Skeletal muscle satellite cell (primary cell): ENCODE results near the gene RNF215.
"Not testable (repeated sequence)": the region's sequence is repeated elsewhere in the genome, so short reads cannot be mapped to it uniquely, and the experiment has no call there.

ENCODE experiments used
- H3K27me3 ChIP-seq: 2 replicates; pipeline ENCODE4 v1.7.0; 2013; ENCODE audit warnings: low read length; ENCODE audit not compliant: control insufficient read depth, insufficient read depth
- H3K36me3 ChIP-seq: 2 replicates; pipeline ENCODE4 v1.7.0; 2013; ENCODE audit warnings: mild to moderate bottlenecking, control low read depth, low read length; ENCODE audit not compliant: insufficient read depth
- H3K4me1 ChIP-seq: 2 replicates; pipeline ENCODE4 v1.7.0; 2013; ENCODE audit warnings: low read length; ENCODE audit not compliant: control insufficient read depth, insufficient read depth
- H3K4me2 ChIP-seq: 2 replicates; pipeline ENCODE4 v1.7.0; 2013; ENCODE audit warnings: mild to moderate bottlenecking, low read length
- H3K4me3 ChIP-seq: 2 replicates; pipeline ENCODE4 v1.7.0; 2013; ENCODE audit warnings: low read length
- H3K9ac ChIP-seq: 2 replicates; pipeline ENCODE4 v1.7.0; 2013; ENCODE audit warnings: mild to moderate bottlenecking, low read depth, low read length, moderate library complexity
- H3K9me3 ChIP-seq: replicated peaks from 2 replicates; pipeline ENCODE4 v1.7.0; 2013; ENCODE audit warnings: mild to moderate bottlenecking, control low read depth, low read length

Gene RNF215

GRCh38 chr22:30351226-30351625 is 36.0 kb downstream of the RNF215 start:
- Histone ChIP-seq H3K36me3 (peaks cover 61% of the 10 kb centered on the region), H3K27me3 (no peaks in the 10 kb centered on the region), H3K9ac (no peak overlapping the region), H3K4me3 (no peak overlapping the region), H3K9me3 (no peaks in the 10 kb centered on the region), H3K4me2 (no peak overlapping the region), H3K4me1 (peaks cover 21% of the 10 kb centered on the region)

- H3K27me3 ChIP-seq = no peaks in the 10 kb centered on the region
- H3K9ac ChIP-seq = no peak overlapping the region
- H3K9me3 ChIP-seq = no peaks in the 10 kb centered on the region
- H3K4me2 ChIP-seq = no peak overlapping the region
- H3K36me3 ChIP-seq = peaks cover 81% of the 10 kb centered on the region
- peaks cover under 1% of the 10 kb centered on the region for H3K4me1 ChIP-seq
- no peak overlapping the region for H3K4me3 ChIP-seq
Observed at GRCh38 chr22:30348809-30349208, 38.4 kb downstream of the RNF215 start.

GRCh38 chr22:30348404-30348803 is 38.8 kb downstream of the RNF215 start:
- Histone ChIP-seq H3K4me3 (no peak overlapping the region), H3K9ac (no peak overlapping the region), H3K4me1 (no peaks in the 10 kb centered on the region), H3K9me3 (no peaks in the 10 kb centered on the region), H3K27me3 (no peaks in the 10 kb centered on the region), H3K4me2 (no peak overlapping the region), H3K36me3 (peaks cover 83% of the 10 kb centered on the region)

GRCh38 chr22:30347255-30347892 is 39.8 kb downstream of the RNF215 start:
- Histone ChIP-seq H3K9me3 (no peaks in the 10 kb centered on the region), H3K4me1 (no peaks in the 10 kb centered on the region), H3K27me3 (no peaks in the 10 kb centered on the region), H3K36me3 (peaks cover 86% of the 10 kb centered on the region), H3K4me2 (no peak overlapping the region), H3K9ac (no peak overlapping the region), H3K4me3 (no peak overlapping the region)

- H3K4me1 ChIP-seq = no peaks in the 10 kb centered on the region
- peaks cover 88% of the 10 kb centered on the region for H3K36me3 ChIP-seq
- no peaks in the 10 kb centered on the region for H3K27me3 ChIP-seq
- no peak overlapping the region for H3K4me3 ChIP-seq
- no peak overlapping the region for H3K9ac ChIP-seq
- no peaks in the 10 kb centered on the region for H3K9me3 ChIP-seq
- no peak overlapping the region for H3K4me2 ChIP-seq
Observed at GRCh38 chr22:30344447-30345200, 42.6 kb downstream of the RNF215 start.

GRCh38 chr22:30340911-30341685 is 46.1 kb downstream of the RNF215 start:
- H3K27me3 ChIP-seq = no peaks in the 10 kb centered on the region
- H3K4me2 ChIP-seq = no peak overlapping the region
- H3K4me1 ChIP-seq = no peaks in the 10 kb centered on the region
- no peak overlapping the region for H3K4me3 ChIP-seq
- H3K36me3 ChIP-seq = peaks cover 96% of the 10 kb centered on the region
- no peak overlapping the region for H3K9ac ChIP-seq
- no peaks in the 10 kb centered on the region for H3K9me3 ChIP-seq

GRCh38 chr22:30338802-30339201 is 48.4 kb downstream of the RNF215 start:
- H3K27me3 ChIP-seq = no peaks in the 10 kb centered on the region
- H3K36me3 ChIP-seq = peaks cover 96% of the 10 kb centered on the region
- H3K9ac ChIP-seq = no peak overlapping the region
- no peak overlapping the region for H3K4me3 ChIP-seq
- no peaks in the 10 kb centered on the region for H3K4me1 ChIP-seq
- no peaks in the 10 kb centered on the region for H3K9me3 ChIP-seq
- H3K4me2 ChIP-seq = no peak overlapping the region

- H3K4me3 ChIP-seq, H3K9ac ChIP-seq, H3K27me3 ChIP-seq, H3K9me3 ChIP-seq, H3K4me2 ChIP-seq, H3K4me1 ChIP-seq: not testable (repeated sequence)
- H3K36me3 ChIP-seq = peaks cover 96% of the 10 kb centered on the region
Observed at GRCh38 chr22:30338341-30338740, 48.9 kb downstream of the RNF215 start.

- Histone ChIP-seq H3K4me2 (no peak overlapping the region), H3K9me3 (no peaks in the 10 kb centered on the region), H3K36me3 (peaks cover 96% of the 10 kb centered on the region), H3K9ac (no peak overlapping the region), H3K4me1 (no peaks in the 10 kb centered on the region), H3K27me3 (no peaks in the 10 kb centered on the region), H3K4me3 (no peak overlapping the region)
Observed at GRCh38 chr22:30337461-30337778, 49.8 kb downstream of the RNF215 start.

GRCh38 chr22:30336752-30337460 is 50.3 kb downstream of the RNF215 start:
- H3K36me3 ChIP-seq = peaks cover 94% of the 10 kb centered on the region
- no peaks in the 10 kb centered on the region for H3K9me3 ChIP-seq
- H3K4me3 ChIP-seq = no peak overlapping the region
- no peaks in the 10 kb centered on the region for H3K4me1 ChIP-seq
- H3K9ac ChIP-seq = no peak overlapping the region
- H3K4me2 ChIP-seq = no peak overlapping the region
- H3K27me3 ChIP-seq = no peaks in the 10 kb centered on the region

GRCh38 chr22:30335236-30335635 is 52.0 kb downstream of the RNF215 start:
- Histone ChIP-seq H3K36me3 (peaks cover 86% of the 10 kb centered on the region), H3K4me3 (no peak overlapping the region), H3K4me2 (no peak overlapping the region)

More at GRCh38 chr22:30335236-30335635, 52.0 kb downstream of the RNF215 start:
- no peak overlapping the region for H3K9ac ChIP-seq
- no peaks in the 10 kb centered on the region for H3K27me3 ChIP-seq
- no peaks in the 10 kb centered on the region for H3K4me1 ChIP-seq
- H3K9me3 ChIP-seq = no peaks in the 10 kb centered on the region
